Erythroblast (primary cell): Measurements from ENCODE around the gene SIGMAR1.

Experiments used
- GATA1 ChIP-seq: IDR thresholded peaks from 2 replicates; pipeline ENCODE4 v1.6.1; 2011; ENCODE audit warnings: low read depth, mild to moderate bottlenecking, control low read depth, low read length, moderate library complexity
- POLR2A ChIP-seq: IDR thresholded peaks from 2 replicates; pipeline ENCODE4 v1.6.1; 2011; ENCODE audit warnings: mild to moderate bottlenecking, low read length

GRCh38 chr9:34655394-34655793 is 17.8 kb upstream of the SIGMAR1 start:
- TF ChIP-seq POLR2A (no peak), GATA1 (no peak)
